GM18526 (cell line): Measurements from ENCODE around the gene LIMA1.

Experiments used
- POLR2A ChIP-seq: IDR thresholded peaks from 3 replicates; pipeline ENCODE4 v1.6.1; 2011; ENCODE audit not compliant: insufficient read length; ENCODE audit errors: extremely low read depth

Gene LIMA1

DNA sequence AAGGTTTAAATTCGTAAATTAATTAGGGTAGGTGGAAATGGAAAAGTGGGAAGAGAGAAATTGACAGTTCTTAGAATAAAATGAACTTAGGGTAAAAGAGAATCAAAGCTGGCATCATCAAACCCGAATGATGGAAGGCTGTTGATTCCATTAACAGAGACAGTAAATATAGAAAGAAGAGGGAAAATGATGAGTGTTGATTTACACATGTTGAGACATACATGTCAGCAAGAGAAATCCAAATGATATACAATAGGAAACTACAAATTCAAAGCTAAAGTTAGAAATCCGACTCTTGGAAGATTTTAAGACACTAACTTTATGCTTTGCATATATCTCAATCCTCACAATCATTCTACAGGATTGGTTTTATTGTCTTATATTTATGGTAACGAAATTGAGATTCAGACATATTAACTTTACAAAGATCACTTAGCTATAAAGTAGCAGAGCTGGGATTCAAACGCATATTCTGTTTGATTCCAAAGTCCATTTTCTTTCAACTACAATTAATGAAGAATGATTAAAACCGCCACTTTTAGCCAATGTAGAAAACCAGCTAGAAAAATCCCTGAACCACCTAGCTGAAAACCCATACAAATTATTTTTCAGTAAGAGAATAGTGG lies 30.2 kb downstream of the LIMA1 start:
- TF ChIP-seq POLR2A: no peak

DNA sequence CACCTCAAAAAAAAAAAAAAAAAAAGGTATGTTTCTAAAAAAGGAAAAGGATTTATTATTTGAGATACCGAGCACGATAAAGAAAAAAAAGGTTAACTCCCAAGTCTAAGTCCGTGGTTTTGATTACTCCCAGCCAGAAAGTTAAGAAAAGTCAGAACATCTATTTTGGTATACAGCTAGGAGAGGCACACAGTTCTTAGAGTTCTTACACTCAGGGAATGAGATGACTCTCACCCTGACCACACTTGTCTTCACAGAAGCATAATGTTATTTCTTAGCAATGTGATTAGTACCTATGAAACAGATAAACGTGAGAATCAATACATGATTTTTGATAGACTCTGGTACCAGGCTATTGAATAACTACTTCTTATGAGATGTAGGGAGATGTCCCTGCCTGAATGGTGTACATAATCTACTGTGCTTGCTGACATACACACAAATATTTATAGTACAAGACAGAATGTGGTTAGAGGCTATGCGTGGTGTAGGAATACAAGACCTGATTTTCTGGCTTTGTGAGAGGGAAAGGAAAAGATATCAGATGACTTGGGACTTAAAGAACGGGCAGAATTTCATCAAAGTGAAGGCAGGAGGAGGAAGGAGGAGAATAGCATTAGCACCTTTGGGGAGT lies 31.6 kb downstream of the LIMA1 start:
- no peak for TF ChIP-seq POLR2A

DNA sequence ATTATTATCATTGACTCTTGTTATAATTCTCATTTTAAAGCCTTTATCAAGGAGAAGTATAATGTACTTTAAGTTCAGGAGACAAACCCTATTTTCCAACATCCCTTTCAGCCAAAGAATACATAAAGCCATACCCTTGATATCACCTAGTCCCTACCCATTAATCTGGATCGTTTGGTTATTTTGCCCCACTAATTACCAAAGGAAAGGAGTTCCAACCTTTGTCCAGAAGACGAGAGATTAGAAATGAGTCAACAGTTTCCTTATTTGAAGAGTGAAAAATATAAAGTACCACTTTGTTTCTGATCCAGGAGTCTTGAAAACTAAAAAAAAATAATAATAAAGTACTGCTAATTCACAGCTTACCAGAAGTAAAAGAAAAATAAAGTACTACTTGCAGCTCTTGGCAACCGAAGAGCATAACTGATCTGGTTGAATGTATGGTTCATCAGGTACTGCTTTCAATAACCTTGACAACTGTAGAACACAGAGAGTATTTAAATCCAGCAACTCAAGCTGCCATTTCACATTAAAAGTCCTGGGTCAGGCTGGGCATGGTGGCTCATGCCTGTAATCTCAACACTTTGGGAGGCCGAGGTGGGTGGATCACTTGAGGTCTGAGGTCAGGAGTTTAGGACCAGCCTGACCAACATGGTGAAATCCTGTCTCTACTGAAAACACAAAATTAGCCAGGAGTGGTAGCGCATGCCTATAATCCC lies 33.7 kb downstream of the LIMA1 start:
- TF ChIP-seq POLR2A: no peak

GRCh38 chr12:50248883-50249282 lies 34.4 kb downstream of the LIMA1 start:
- TF ChIP-seq POLR2A: no peak

GRCh38 chr12:50248411-50248810 lies 34.9 kb downstream of the LIMA1 start:
- TF ChIP-seq POLR2A: no peak

- no peak for TF ChIP-seq POLR2A
Measured at GRCh38 chr12:50246873-50247612, 36.3 kb downstream of the LIMA1 start.

GRCh38 chr12:50246197-50246865 lies 37.0 kb downstream of the LIMA1 start:
- no peak for TF ChIP-seq POLR2A

GRCh38 chr12:50243507-50243906 lies 39.8 kb downstream of the LIMA1 start:
- no peak for TF ChIP-seq POLR2A

DNA sequence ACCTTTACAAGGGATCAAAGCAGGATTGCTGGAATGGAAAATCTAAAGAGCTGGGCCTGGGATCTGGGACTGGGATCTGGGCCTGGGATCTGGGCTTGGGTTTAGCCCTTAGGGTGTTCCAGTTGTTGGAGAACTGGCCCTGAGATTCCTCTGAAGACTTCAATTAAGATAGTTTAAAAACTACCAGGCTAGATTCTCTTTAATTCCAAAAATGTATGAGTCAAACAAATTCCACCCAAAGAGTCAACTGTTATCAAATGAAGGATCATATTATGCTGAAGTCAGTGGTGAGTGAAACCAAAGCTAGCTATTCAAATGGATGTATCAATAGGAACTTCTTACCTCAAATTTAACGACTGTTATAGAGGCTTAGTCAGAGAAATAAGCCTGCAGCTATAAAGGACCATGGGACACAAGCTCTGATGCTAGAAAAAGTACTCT lies 40.5 kb downstream of the LIMA1 start:
- TF ChIP-seq POLR2A: no peak

DNA sequence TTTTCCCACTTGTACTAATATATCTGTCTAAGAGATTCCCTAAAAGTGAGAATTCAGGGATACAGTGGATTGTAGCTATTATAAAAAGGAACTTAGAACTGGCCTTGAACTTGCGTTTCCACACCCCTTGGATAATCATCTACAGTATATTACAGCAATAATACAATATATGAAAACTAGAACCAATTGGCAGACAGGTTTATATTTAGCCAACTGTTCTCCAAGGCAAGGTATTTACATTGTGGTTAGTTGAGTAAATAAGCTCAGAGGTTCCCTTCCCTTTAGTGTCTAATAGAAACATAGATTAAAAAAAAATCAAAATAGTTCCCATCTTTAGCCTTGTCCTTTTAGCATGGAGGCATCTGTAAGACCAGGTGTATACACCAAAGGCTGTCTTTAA lies 42.1 kb downstream of the LIMA1 start:
- TF ChIP-seq POLR2A: no peak

DNA sequence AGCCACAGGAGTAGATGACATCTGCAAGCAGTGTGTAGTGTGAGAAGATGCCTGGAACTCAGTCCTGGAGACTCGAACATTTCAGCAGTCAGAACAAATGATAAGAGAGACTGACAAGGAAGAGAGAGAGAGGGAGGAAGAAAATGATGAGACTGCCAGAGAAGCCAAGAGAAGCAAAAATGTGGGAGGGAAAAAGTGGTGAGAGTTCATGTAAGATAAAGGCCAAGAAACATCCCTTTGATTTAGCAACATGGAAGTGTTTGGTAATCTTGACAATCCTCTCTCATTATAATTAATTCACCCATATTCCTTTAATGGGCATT lies 42.6 kb downstream of the LIMA1 start:
- TF ChIP-seq POLR2A: no peak

DNA sequence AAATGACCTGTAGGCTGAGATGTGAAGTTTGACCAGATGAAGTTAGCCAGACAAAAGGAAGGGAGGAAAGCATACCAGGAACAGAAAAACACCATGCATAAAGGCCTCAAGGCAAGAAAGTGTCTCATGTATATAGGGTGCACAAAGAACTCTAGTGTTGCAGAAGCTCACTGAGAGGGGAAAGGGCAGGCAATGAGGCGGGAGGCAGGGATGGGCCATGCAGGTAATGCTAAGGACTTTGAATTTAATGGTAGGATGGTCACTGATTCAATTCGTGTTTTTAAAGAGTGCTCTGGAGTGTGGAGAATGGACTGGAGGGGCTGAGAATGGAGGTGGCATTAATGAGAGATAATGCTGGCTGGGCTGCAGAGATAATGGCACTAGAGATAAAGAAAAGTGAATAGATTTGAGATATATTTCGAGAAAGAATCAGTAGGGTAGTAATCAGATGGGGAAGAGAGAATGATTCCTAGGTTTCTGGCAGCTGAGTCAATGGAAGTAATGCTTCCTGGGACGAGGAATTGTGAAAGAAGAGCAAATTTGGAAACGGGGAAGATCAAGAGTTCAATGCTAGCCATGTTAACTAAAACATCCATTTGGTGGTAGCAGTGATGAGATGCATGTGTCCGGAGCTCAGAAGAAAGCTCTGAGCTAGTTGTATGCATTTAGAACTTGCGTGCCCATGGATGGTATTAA lies 43.1 kb downstream of the LIMA1 start:
- no peak for TF ChIP-seq POLR2A

DNA sequence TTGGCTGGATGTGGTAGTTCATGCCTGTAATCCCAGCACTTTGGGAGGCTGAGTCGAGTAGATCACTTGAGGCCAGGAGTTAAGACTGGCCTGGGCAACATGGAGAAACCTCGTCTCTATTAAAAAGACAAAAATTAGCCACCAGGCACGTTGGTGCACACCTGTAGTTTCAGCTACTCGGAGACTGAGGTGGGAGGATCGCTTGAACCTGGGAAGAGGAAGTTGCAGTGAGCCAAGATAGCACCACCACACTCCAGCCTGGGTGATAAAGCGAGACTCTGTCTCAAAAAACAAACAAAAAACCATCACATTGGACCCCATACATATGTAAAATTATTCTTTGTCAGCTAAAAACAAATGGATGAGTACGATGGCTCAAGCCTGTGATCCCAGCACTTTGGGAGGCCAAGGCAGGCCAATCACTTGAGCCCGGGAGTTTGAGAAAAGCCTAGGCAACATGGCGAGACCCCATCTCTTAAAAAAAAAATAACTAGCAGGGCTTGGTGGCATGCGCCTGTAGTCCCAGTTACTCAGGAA lies 43.9 kb downstream of the LIMA1 start:
- TF ChIP-seq POLR2A: no peak

DNA sequence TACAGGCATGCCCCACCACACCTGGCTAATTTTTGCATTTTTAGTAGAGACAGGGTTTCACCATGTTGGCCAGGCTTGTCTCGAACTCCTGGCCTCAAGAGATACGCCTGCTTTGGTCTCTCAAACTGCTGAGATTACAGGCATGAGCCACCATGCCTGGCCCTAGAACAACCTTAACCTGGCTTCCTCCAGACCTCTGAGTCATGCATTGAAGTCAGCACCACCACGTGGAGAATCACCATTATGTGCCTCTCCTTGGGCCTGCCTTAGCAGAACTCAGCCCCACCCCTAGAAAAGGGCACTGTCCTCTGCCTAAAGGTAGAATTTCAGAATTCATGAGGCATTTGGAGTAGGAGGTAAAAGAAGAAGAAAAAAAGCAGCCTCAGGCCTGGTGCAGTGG lies 49.0 kb downstream of the LIMA1 start:
- no peak for TF ChIP-seq POLR2A
